NCI-H526 treated with DMSO at 0.1 percent for 48 hours (cell line): ENCODE data around the gene FOXD4L6.
"Not testable (repeated sequence)": the region's sequence is repeated elsewhere in the genome, so short reads cannot be mapped to it uniquely, and the experiment has no call there.

Source experiments
- DNase-seq: peaks from one replicate; lab custom pipeline; 2025; lab: John Stamatoyannopoulos, UW

Gene FOXD4L6

DNA sequence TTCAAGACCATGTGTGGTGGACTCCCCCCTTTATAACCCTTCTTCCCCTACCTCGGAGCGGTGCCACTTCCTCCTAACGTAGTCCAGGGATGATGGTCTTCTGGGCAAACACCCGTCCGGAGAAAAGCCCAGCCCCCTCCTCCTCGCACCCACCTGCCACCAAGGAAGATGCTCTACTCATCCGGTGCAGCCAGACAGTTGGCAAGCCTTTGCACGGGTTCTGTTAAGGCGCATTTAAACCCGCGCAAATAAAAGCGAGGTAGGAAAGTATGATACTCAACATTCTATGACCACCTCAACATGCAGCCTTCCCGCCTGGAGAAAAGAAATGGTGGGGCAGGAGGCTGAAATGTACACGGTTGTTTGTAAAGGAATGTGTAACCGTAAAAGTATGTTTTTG lies at the start of gene FOXD4L6:
Gene FOXD4L6, minus strand, starts transcription at position 101 of the 400 bp plus-strand sequence. CDS start 298 bp downstream, outside the sequence.
- DNase-seq = not testable (repeated sequence)

DNA sequence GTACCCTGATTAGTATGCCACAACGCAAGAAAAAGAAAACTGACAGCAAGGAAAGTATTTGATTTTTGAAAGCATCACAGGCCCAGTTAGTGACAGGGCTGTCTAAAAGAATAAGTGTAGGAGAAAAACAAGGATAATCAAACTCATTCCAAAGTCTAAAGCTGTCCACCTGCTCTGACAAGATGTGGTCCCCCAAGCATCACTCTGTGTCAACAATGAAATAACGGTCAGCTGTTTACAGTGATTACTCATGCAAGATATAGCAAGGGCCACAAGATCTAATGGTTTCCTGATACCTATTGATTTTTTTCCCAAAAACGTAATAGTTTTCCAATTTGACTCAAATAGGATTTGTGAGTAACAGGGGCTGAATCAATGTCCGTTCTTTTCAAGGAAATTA lies 46.5 kb upstream of the FOXD4L6 start:
- not testable (repeated sequence) for DNase-seq

DNA sequence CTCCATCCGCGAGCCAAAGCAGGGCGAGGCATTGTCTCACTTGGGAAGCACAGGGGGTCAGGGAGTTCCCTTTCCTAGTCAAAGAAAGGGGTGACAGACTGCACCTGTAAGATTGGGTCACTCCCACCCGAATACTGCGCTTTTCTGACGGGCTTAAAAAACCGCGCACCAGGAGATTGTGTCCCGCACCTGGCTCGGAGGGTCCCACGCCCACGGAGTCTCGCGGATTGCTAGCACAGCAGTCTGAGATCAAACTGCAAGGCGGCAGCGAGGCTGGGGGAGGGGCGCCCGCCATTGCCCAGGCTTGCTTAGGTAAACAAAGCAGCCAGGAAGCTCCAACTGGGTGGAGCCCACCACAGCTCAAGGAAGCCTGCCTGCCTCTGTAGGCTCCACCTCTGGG lies 21.6 kb upstream of the FOXD4L6 start:
- DNase-seq = not testable (repeated sequence)

DNA sequence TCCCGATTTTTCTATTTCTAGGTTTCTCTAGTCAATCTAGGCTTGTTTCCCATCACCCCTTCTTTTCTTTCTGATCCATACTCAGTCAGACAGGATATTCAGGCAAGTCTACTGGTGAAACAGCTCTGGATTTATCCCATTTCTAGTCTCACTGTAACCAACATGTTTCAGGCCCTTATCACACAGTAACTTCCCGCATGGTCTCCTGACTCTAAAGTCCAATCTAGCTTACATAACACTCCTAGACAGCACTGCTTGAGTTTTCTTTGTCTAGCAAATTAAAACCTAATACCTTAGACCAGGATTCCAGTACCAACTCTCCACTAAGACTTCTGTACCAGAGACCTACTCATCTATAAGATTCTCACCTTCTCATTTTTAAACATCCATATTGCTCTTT lies 13.4 kb upstream of the FOXD4L6 start:
- not testable (repeated sequence) for DNase-seq

DNA sequence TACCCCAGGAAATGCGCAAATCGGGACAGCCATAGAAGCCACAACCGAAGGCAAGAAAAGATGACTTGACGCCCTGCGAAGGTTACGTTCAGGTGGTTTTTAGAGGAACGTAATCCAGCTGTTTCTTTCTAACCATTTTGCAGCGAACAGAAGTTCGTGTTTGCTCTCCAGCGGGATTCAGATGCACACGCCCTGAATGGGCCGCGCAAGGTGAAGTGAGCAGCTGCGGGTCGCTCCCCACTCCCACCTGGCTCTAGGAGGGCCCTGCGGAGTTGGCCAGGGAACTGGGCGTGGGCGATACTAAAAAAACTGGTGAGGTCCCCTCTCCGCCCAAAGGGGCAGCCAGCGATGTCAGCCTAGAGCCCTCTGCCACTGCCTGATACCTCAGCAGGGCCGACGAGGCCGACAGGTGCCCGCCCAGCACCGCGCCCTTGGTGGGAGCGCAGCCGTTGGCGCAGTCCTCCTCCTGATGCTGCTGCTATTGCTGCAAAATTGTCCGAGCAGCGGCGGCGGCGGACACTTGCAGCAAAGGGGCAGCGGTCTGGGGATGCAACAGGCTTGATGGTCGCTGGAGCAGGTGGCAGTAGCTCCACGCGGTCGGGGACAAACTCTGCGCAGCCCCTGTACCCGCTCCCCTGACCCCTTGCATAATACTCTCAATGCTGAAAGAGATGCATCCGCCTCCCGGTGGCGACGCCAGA lies 1.6 kb downstream of the FOXD4L6 start:
- not testable (repeated sequence) for DNase-seq

DNA sequence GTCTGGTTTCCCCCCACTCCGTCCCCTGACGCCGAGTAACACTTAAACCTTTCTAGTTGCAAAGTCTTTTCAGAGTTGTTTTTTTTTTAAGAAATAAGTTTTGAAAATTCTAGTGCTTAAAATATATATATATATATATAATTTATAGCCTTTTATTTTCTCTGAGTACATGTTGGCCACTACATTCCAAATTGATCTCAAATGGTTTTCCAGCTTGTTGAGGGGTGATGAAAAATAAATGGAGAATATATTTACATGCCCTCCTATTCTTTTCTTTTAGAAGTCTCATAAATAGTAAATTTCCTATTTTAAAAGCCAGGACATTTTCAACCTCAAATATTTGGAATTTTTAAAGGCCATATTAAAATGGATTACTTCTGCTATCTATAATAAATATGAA lies 2.5 kb downstream of the FOXD4L6 start:
- DNase-seq = not testable (repeated sequence)

DNA sequence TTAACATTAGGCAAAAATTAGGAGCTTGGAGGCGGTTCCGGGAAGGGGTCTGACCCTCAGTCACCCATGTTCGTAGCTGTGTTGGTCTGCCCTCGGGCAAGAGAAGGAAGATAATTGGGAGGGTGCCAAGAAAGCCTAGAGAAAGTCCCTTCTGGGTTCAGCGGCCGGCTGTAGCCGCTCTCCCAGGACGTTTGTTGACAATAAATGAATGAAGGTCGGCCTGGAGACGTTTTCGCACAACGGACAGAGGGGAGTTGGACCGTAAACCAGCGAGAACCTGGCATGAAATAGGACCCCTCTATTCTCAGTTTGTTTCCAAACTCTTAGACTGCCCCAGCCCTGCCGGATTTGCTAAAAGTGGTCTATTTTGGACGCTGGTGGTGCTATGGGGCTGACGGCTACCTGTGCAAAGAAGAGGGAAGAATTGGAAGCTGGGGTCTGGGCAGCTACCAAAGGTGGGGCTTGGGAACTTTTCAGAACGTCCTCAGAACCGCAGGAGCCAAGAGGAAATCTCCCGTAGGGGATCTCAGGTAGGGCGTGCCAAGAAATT lies 3.3 kb downstream of the FOXD4L6 start:
- not testable (repeated sequence) for DNase-seq

DNA sequence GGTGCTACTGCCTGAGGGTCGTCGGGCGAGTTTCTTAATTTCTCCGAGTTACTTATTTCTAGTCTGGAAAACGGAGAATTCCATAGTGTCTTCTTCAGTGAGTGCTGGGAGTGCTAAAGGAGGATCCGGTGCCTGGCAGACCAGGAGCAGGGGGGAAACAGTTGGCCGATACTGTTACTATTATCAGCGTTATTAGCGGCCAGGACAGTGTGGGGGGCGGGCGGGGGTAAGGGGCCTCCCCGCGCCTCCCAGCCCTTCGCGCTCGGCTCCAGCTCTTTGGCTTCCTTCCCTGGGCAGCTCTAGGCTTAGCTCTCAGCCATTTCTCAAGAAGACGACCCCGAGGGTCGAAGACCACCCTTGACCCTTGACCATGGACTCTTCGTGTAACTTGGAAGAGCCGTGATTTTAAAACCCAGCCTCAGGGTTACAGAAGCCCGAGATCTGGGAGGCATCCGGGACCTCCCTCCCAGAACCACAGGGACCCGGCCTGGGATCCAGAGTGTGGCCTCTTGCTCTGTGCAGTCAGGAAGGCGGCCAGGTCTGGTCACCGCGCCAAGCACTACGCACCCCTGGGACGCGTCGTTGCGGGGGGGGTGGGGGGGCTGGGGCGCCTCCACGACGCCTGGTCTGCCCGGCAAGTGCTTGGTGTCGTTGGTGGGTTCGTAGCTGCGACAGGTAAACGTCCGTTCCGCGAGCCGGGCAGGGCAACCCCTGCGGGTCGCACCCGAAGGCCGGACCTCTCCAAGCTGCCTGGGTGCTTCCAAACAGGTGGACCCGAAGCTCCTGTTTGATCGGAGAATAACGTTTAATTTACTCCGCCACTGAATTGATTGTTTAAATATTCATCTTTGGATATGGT lies 4.0 kb downstream of the FOXD4L6 start:
- DNase-seq = not testable (repeated sequence)

DNA sequence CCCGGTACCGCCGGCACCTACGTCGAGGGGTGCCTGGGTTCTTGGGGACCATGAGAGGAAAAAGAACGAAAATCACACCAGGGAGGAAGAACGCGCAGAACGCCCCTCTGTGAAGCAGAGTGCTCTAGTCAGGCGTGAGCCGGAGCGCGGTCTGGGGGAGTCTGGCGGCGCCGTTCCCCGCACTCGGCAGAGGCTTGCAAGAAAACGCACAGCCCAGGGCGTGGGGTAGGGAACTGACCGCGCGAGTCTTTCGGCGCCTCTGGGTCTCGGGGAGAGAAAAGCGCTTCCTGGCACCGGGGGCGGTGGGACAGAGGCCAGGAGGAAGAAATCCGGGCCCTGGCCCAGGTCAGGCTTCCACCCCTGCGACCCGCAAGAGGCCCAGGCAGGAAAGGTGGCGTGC lies 4.7 kb downstream of the FOXD4L6 start:
- DNase-seq = not testable (repeated sequence)

DNA sequence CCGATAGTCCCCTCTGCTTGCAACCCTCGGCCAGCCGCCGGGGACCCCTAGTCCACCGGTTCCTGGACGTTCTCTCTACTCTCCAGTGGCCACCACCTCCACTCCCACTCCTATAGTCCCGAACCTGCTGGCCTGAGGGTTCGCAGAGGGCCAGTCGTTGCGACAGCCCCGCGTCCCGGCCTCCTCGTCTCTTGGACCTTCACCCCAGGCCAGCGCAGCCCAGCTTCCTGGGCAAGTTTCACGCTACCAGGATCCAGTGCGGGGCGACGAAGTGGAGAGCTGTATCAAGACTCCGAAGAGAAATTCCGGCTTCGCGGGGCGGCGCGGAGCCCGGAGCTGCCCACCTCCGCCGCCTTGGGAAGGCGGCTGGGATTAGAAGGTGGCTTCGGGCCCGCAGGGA lies 5.1 kb downstream of the FOXD4L6 start:
- DNase-seq = not testable (repeated sequence)

DNA sequence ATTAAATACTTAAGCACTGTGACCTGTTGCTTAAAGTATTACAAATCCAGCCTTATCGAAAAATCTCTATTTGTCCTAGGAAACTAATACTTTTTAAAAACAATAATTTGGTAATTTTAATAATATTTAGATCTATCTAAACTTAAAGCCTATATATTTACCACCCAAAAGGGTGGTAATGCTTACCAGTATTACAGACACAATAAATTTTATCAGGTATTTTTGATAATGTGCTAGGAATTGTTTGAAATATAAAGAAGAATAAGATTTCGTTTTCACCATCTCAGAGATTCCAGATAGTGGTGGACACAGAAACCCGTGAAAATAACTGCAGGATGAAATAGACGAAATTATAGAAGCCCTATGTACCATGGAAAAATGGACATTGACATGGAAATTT lies 7.8 kb downstream of the FOXD4L6 start:
- not testable (repeated sequence) for DNase-seq

DNA sequence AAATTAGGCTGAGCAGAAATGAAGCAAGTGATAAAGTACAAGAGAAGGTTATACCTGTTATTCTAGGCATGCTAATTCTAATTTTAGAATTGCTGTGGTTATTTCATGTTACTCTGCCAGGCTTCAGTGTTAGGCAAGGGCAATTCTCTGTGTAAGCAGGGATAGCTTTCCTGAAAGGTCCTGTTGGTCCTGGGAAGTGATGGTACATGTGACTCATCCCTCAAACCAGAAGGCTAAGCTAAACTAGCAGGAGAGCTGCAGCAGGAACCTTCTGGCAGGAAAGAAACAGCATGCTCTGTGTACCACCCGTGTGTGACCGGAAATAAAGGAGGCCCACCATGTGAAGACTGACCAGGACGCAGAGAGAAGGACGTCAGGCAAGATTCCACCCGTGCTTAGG lies 8.8 kb downstream of the FOXD4L6 start:
- DNase-seq = not testable (repeated sequence)

DNA sequence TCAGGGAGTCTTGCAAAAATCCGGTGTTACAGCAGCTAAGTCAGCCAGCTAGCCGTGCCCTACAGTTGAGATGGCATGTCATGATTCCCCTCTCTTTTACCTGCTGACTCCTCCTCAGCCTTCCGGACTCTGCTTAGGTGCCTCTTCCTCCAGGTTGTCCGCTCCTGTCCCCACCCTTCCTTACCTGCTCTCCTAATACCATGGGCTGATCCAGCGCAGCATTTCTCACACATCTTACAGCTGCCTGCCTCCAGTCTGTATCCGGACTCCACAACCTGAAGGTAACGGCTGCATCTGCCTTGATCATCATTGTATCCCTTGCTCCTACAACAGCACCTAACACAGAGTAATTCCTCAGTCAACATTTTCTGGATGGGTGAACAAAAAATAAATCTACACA lies 9.2 kb downstream of the FOXD4L6 start:
- DNase-seq = not testable (repeated sequence)

DNA sequence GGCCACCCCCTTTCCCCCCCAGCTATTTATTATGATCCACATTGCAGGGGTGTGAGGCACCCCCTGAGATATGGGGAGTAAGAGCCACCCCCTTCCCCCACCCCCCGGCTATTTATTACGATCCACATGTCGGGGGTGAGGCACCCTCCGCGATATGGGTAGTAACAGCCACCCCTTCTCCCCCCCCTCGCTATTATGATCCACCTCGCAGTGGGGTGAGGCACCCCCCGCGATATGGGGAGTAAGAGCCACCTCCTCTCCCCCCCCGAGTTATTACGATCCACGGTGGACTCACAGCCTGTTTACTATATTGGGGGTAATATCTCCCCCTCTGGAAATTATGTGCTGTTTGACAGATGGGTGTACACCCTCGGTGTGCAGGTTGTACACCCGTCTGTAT lies 15.1 kb downstream of the FOXD4L6 start:
- DNase-seq = not testable (repeated sequence)

DNA sequence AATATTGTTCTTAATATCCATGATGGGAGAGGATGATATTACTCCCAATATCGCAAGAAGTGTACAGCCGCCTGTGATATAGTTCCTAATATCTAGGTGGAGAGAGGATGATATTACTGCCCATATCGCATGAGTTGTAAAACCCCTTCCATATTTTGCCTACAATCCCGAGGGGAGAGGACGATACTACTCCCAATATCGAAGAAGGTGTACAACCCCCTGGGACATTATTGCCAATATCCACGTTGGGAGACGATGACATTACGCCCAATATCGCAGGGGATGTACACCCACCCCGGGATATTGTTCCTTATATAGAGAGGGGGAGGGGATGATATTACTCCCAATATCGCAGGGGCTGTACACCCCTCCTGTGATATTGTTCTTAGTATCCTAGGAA lies 17.1 kb downstream of the FOXD4L6 start:
- not testable (repeated sequence) for DNase-seq

DNA sequence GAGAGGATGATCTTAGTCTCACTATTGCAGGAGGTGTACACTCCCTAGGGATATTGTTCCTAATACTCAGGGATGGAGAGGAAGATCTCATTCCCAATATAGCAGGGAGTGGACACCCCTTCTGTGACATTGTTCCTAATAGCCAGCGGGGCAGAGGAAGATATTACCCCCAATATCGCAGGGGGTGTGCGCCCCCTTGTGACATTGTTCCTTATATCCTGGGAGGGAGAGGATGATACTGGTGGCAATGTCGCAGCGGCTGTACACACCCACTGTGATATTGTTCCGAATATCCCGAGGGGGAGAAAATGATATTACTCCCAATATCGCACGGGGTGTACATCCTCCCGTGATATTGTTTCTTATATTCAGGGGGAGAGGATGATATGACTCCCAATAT lies 17.6 kb downstream of the FOXD4L6 start:
- not testable (repeated sequence) for DNase-seq

DNA sequence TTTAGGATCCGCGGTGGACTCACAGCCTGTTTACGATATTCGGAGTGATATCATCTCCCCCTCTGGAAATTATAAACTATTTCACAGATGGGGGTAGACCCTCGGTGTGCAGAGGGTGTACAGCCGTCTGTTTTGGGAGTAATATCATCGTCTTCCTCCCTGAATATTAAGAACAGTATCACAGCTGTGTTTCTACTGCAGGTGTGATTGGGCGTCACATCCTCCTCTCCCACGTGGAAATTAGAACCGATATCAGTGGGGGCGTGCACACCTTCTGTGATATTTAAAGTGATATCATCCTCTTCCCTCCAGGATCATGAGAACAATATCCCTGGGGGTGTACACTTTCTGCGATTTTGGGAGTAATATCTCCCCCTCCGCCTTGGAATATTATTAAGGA lies 19.2 kb downstream of the FOXD4L6 start:
- DNase-seq = not testable (repeated sequence)

DNA sequence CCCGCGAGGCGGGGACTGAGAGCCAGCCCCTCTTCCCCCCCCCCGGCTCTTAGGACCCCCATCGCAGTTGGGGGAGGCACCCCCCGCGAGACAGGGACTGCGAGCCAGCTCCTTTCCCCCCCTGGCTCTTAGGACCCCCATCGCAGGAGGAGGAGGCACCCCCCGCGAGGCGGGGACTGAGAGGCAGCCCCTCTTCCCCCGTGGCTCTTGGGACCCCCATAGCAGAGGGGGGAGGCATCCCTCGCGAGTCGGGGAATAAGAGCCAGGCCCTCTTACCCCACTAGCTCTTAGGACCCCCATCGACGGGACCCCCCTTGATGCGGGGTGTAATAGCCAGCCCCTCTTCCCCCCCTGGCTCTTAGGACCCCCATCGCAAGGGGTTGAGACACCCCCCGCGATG lies 19.7 kb downstream of the FOXD4L6 start:
- DNase-seq = not testable (repeated sequence)

DNA sequence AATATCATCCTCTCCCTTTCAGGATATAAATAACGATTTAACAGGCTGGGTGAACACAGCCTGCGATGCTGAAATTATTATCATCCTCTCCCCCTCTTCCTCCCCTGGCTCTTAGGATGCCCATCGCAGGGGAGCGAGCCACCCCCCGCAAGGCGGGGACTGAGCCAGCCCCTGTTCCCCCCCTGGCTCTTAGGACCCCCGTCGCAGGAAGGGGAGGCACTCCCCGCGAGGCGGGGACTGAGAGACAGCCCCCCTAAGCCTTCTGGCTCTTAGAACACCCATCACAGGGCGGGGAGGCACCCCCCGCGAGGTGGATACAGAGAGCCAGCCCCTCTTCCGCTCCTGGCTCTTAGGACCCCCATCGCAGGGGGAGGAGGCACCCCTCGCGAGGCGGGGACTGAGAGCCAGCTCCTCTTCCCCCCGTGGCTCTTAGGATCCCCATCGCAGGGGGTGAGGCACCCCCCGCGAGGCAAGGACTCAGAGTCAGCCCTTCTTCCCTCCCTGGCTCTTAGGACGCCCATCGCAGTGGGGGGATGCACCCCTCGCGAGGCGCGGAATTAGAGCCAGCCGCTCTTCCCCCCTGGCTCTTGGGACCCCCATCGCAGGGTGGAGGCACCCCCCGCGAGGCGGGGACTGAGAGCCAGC lies 21.9 kb downstream of the FOXD4L6 start:
- not testable (repeated sequence) for DNase-seq

DNA sequence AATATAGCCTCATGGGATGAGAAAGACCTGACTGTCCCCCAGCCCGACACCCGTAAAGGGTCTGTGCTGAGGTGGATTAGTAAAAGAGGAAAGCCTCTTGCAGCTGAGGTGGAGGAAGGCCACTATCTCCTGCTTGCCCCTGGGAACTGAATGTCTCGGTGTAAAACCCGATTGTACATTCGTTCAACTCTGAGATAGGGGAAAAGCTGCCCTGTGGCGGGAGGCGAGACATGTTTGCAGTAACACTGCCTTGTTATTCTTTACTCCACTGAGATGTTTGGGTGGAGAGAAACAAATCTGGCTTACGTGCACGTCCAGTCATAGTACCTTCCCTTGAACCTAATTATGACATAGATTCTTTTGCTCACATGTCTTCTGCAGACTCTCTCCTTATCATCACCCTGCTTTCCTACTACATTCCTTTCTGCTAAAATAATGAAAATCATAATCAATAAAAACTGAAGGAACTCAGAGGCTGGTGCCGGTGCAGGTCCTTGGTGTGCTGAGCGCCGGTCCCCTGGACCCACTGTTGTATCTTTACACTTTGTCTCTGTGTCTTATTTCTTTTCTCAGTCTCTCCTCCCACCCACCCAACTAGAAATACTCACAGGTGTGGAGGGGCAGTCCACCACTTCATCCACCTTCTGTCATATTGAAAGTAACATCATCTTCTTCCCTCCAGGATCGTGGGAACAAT lies 22.8 kb downstream of the FOXD4L6 start:
- DNase-seq = not testable (repeated sequence)

DNA sequence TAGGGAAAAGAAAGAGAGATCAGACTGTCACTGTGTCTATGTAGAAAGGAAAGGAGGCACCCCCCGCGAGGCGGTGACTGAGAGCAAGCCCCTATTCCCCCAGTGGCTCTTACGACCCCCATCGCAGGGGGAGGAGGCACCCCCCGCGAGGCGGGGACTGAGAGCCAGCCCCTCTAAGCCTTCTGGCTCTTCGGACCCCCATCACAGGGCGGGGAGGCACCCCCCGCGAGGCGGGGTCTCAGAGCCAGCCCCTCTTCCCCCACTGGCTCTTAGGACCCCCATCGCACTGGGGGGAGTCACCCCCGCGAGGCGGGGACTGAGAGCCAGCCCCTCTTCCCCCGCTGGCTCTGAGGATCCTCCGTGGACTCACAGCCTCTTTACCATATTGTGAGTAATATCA lies 23.9 kb downstream of the FOXD4L6 start:
- not testable (repeated sequence) for DNase-seq

DNA sequence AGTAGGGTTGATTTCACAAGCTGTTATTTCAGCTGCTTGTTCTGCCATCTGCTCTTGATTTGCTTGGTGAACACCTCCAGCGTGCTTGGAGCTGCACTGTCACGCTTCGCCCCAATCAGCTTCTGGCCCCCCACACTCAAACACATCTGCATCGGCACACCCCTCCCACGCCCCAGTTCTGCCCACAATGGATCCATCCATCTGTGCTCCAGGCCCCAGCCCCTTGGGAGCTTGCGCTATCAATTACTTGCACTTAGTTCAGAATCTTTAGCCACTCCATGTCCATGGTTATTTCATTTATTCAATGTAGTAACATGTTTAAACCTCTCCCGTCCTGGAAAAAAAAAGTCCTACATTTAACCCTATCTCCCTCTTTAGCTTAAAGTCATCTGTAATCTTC lies 28.0 kb downstream of the FOXD4L6 start:
- DNase-seq = not testable (repeated sequence)
